ENCODE data around the gene CD19.
"Not testable (repeated sequence)": the region's sequence is repeated elsewhere in the genome, so short reads cannot be mapped to it uniquely, and the experiment has no call there.

The CD19 gene

GRCh38 chr16:28937222-28937876 lies 5.6 kb downstream of the CD19 start:
- no peak for DNase-seq

GRCh38 chr16:28938721-28939120 lies 7.0 kb downstream of the CD19 start:
- no peak for DNase-seq

GRCh38 chr16:28939825-28940224 lies 8.1 kb downstream of the CD19 start:
- not testable (repeated sequence) for DNase-seq

GRCh38 chr16:28943281-28943680 lies 11.5 kb downstream of the CD19 start:
- DNase-seq = no peak

- no peak for DNase-seq
Measured at GRCh38 chr16:28946681-28947080, 14.9 kb downstream of the CD19 start.

- DNase-seq = peak; percentile 100
Measured at GRCh38 chr16:28950648-28951409, 19.1 kb downstream of the CD19 start, which contains the start of gene NFATC2IP. TSS of gene NFATC2IP (plus strand) at chr16:28950937. CDS start at chr16:28951012, 75 bp downstream.

- DNase-seq = no peak
Measured at GRCh38 chr16:28951410-28951943, 19.7 kb downstream of the CD19 start.

- DNase-seq = no peak
Measured at GRCh38 chr16:28958216-28958615, 26.4 kb downstream of the CD19 start.

- DNase-seq = no peak
Measured at GRCh38 chr16:28958836-28959235, 27.1 kb downstream of the CD19 start.

- no peak for DNase-seq
Measured at GRCh38 chr16:28964072-28964471, 32.3 kb downstream of the CD19 start.

- no peak for DNase-seq
Measured at GRCh38 chr16:28964496-28964895, 32.7 kb downstream of the CD19 start.

- DNase-seq = no peak
Measured at GRCh38 chr16:28967156-28967555, 35.4 kb downstream of the CD19 start.

- not testable (repeated sequence) for DNase-seq
Measured at GRCh38 chr16:28969696-28970095, 37.9 kb downstream of the CD19 start.

- no peak for DNase-seq
Measured at GRCh38 chr16:28974007-28974436, 42.3 kb downstream of the CD19 start.

- DNase-seq = peak; percentile 96
Measured at GRCh38 chr16:28974437-28975157, 42.8 kb downstream of the CD19 start, which contains the start of gene SPNS1. TSS of gene SPNS1 (plus strand) at chr16:28974778. CDS start at chr16:28975152, 374 bp downstream.

GRCh38 chr16:28975158-28975599 lies 43.4 kb downstream of the CD19 start:
- DNase-seq = no peak

GRCh38 chr16:28977703-28978662 lies 46.2 kb downstream of the CD19 start:
- DNase-seq = no peak

- DNase-seq = not testable (repeated sequence)
Measured at GRCh38 chr16:28980330-28980729, 48.6 kb downstream of the CD19 start.

- DNase-seq = no peak
Measured at GRCh38 chr16:28980929-28981328, 49.2 kb downstream of the CD19 start.

- peak; percentile 67 for DNase-seq
Measured at GRCh38 chr16:28981517-28981916, 49.7 kb downstream of the CD19 start.

- no peak for DNase-seq
Measured at GRCh38 chr16:28982418-28982817, 50.6 kb downstream of the CD19 start.

GRCh38 chr16:28982949-28983348 lies 51.2 kb downstream of the CD19 start:
- DNase-seq = no peak

Data from stimulated activated CD4-positive, alpha-beta T cell treated with anti-CD3 and anti-CD28 coated beads, Interleukin-1b, Interleukin-23, amount 100 ng/mL, for 48 hours (primary cell).